ENCODE measurements around the gene ASH1L.
"Not testable (repeated sequence)": the region's sequence is repeated elsewhere in the genome, so short reads cannot be mapped to it uniquely, and the experiment has no call there.

Gene ASH1L

GRCh38 chr1:155433831-155434389, 128.7 kb downstream of the ASH1L start:
- not testable (repeated sequence) for DNase-seq (ENCODE audit: low read depth)

- not testable (repeated sequence) for DNase-seq (ENCODE audit: low read depth)
These were observed 129.3 kb downstream of the ASH1L start for GRCh38 chr1:155433128-155433830.

GRCh38 chr1:155424091-155424490, 138.5 kb downstream of the ASH1L start:
- no peak for DNase-seq (ENCODE audit: low read depth)

- DNase-seq (ENCODE audit: low read depth) = no peak
These were observed 141.8 kb downstream of the ASH1L start for GRCh38 chr1:155420788-155421187.

- not testable (repeated sequence) for DNase-seq (ENCODE audit: low read depth)
These were observed 150.8 kb downstream of the ASH1L start for GRCh38 chr1:155411840-155412239.

- no peak for DNase-seq (ENCODE audit: low read depth)
These were observed 151.7 kb downstream of the ASH1L start for GRCh38 chr1:155410931-155411330.

GRCh38 chr1:155396874-155397476, 165.6 kb downstream of the ASH1L start:
- no peak for DNase-seq (ENCODE audit: low read depth)

- DNase-seq (ENCODE audit: low read depth) = no peak
These were observed 169.6 kb downstream of the ASH1L start for GRCh38 chr1:155392898-155393411.

- DNase-seq (ENCODE audit: low read depth) = no peak
These were observed 172.8 kb downstream of the ASH1L start for GRCh38 chr1:155389826-155390225.

- not testable (repeated sequence) for DNase-seq (ENCODE audit: low read depth)
These were observed 176.8 kb downstream of the ASH1L start for GRCh38 chr1:155385836-155386235.

GRCh38 chr1:155383406-155383805, 179.2 kb downstream of the ASH1L start:
- DNase-seq (ENCODE audit: low read depth) = no peak

GRCh38 chr1:155379631-155380090, 182.9 kb downstream of the ASH1L start:
- no peak for DNase-seq (ENCODE audit: low read depth)

- DNase-seq (ENCODE audit: low read depth) = no peak
These were observed 183.4 kb downstream of the ASH1L start for GRCh38 chr1:155379180-155379579.

- no peak for DNase-seq (ENCODE audit: low read depth)
These were observed 202.6 kb downstream of the ASH1L start for GRCh38 chr1:155360051-155360450.

GRCh38 chr1:155352631-155353030, 210.0 kb downstream of the ASH1L start:
- no peak for DNase-seq (ENCODE audit: low read depth)

- no peak for DNase-seq (ENCODE audit: low read depth)
These were observed 219.8 kb downstream of the ASH1L start for GRCh38 chr1:155342842-155343241.

- no peak for DNase-seq (ENCODE audit: low read depth)
These were observed 223.0 kb downstream of the ASH1L start for GRCh38 chr1:155339515-155340097.

- no peak for DNase-seq (ENCODE audit: low read depth)
These were observed 227.6 kb downstream of the ASH1L start for GRCh38 chr1:155334962-155335361.

GRCh38 chr1:155329980-155330598, 232.5 kb downstream of the ASH1L start:
- no peak for DNase-seq (ENCODE audit: low read depth)

- not testable (repeated sequence) for DNase-seq (ENCODE audit: low read depth)
These were observed 233.7 kb downstream of the ASH1L start for GRCh38 chr1:155328856-155329255.

- DNase-seq (ENCODE audit: low read depth) = no peak
These were observed 234.6 kb downstream of the ASH1L start for GRCh38 chr1:155327981-155328380.

- DNase-seq (ENCODE audit: low read depth) = no peak
These were observed 236.0 kb downstream of the ASH1L start for GRCh38 chr1:155326631-155327037.

Measured in stimulated activated CD4-positive, alpha-beta T cell treated with anti-CD3 and anti-CD28 coated beads, Interleukin-2, amount 100 ng/mL, for 4 hours (primary cell).